Motor neuron (in vitro differentiated cells): Measurements from ENCODE around the gene PHF2. TPM values are rescaled to one million over a fixed set of nuclear protein-coding genes. Genes with fewer than 3 reads are reported as not detected.
A peak's percentile ranks its signal among the peaks of the same experiment; 100 is the strongest.
"Not testable (repeated sequence)": the region's sequence is repeated elsewhere in the genome, so short reads cannot be mapped to it uniquely, and the experiment has no call there.

Experiments
- ATAC-seq, 8 experiments: fragments of 200-7000 bp; cut with Tn5 transposase; replicated peaks in 6 of 8; 2 replicates each; pipeline ENCODE4 v1.8.0; 2021; ENCODE audit warnings: mild to moderate bottlenecking in 8 of 8, moderate library complexity in 8 of 8
- H3K27ac ChIP-seq, 2 donors: fragments of 250-450 bp; sonication (Bioruptor Pico); 2 replicates each; pipeline ENCODE4 v1.9.0; 2021; ENCODE audit warnings: antibody characterized with exemption in 2 of 2, mild to moderate bottlenecking in 2 of 2, moderate library complexity in 1 of 2
- H3K4me1 ChIP-seq, 2 donors: fragments of 250-450 bp; sonication (Bioruptor Pico); replicated peaks in 1 of 2; 2 replicates each; pipeline ENCODE4 v1.6.1; 2021; ENCODE audit warnings: antibody characterized with exemption in 2 of 2, mild to moderate bottlenecking in 2 of 2, moderate library complexity in 1 of 2
- H3K4me3 ChIP-seq, 5 donors: fragments of 250-450 bp; sonication (Bioruptor Pico); 2 replicates each; pipeline ENCODE4 v1.9.0; 2021; ENCODE audit warnings: antibody characterized with exemption in 5 of 5, mild to moderate bottlenecking in 5 of 5, moderate library complexity in 4 of 5
- WGBS, 10 experiments: fragments of 450-650 bp; shearing (Covaris generic); methylation state at CpG; one replicate each; pipeline ENCODE4 v1.0.0; 2022; 5-methylcytosine and 5-hydroxymethylcytosine counted together
- in situ Hi-C, 9 experiments: fragments of 400-800 bp; cut with MboI; loops; one replicate each; pipeline ENCODE4 v1.15.0; 2021; ENCODE audit warnings: low sequenced_read_pairs in 9 of 9, low pct_unique_long_range_greater_than_20kb in 2 of 9; ENCODE audit not compliant: unreplicated experiment in 9 of 9
- total RNA-seq, 8 experiments: library from RNA; unstranded; fragments of 300-600 nt; gene quantifications; 2 replicates each; pipeline versions ENCODE4 v1.2.3 to v1.2.4, GENCODE V29; 2022

PHF2 gene
- total RNA-seq, 8 experiments from 2014 or later, result 11.5 to 29.9 (median 26.6) TPM

- Histone ChIP-seq H3K4me3 (no peak overlapping the region), H3K4me1 (peaks cover 3 to 6% of the 10 kb centered on the region in 2 donors), H3K27ac (no peak overlapping the region)
- in situ Hi-C loops, result no loop called here
- ATAC-seq, result no peak
- 82 to 98% (median 85%) methylated on average over 2 to 8 of the region's 27 CpGs; no CpG with 5 or more reads in 7 of the 10 experiments for WGBS, 10 experiments
Observed at GRCh38 chr9:93665637-93666438, 89.5 kb downstream of the PHF2 start.

- H3K4me1 ChIP-seq, H3K4me3 ChIP-seq, ATAC-seq, H3K27ac ChIP-seq, in situ Hi-C loops: not testable (repeated sequence)
- WGBS, 10 experiments, result 87 to 100% (median 100%) methylated on average over 1 to 3 of the region's 6 CpGs; no CpG with 5 or more reads in 7 of the 10 experiments
Observed at GRCh38 chr9:93666439-93666784, 90.0 kb downstream of the PHF2 start.

DNA sequence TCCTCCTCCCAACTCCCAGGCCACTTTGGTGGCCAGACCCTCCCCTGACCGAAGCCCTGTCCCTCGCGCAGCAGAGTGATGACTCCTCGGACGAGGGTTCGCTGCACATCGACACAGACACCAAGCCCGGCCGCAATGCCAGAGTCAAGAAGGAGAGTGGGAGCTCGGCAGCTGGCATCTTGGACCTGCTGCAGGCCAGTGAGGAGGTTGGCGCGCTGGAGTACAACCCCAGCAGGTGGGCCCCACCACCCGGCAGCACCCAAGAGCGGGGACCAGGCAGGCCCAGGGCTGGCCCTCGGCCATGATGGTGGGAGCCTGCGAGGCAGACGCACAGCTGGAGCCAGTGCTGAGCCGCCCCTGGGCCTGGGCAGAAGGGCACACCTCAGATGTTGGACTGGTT, 90.6 kb downstream of the PHF2 start:
- Histone ChIP-seq H3K4me3 (no peak overlapping the region), H3K4me1 (peaks cover 3 to 6% of the 10 kb centered on the region in 2 donors), H3K27ac (no peak overlapping the region)
- ATAC-seq, result no peak
- in situ Hi-C loops, result no loop called here
- WGBS, 10 experiments, result 90 to 98% (median 94%) methylated on average over 2 to 11 of the region's 18 CpGs; no CpG with 5 or more reads in 7 of the 10 experiments

DNA sequence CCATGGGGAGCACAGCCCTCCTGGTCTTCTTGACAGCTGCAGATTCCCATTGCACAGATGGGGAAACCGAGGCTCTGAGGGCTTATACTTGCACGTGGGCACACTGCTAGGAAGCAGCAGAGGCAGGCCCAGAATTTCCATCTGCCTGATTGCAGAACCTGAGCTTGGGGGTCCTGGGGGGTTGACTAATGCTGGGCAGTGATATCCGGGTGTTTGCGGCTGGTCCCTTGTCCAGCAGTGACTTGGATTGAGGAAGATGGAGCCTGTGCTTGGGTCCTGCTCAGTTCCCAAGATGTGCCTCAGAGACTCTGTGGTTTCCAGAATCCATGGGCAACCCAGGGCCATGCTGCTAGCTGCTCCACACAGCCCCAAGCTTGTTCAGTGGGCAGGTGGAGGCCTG, 91.2 kb downstream of the PHF2 start:
- no peak overlapping the region for H3K27ac ChIP-seq
- ATAC-seq, result no peak
- H3K4me3 ChIP-seq, result no peak overlapping the region
- H3K4me1 ChIP-seq, result peaks cover 3 to 6% of the 10 kb centered on the region in 2 donors
- in situ Hi-C loops, result no loop called here
- WGBS, 10 experiments, result 65 to 100% (median 92%) methylated on average over 2 to 4 of the region's 4 CpGs; no CpG with 5 or more reads in 7 of the 10 experiments

DNA sequence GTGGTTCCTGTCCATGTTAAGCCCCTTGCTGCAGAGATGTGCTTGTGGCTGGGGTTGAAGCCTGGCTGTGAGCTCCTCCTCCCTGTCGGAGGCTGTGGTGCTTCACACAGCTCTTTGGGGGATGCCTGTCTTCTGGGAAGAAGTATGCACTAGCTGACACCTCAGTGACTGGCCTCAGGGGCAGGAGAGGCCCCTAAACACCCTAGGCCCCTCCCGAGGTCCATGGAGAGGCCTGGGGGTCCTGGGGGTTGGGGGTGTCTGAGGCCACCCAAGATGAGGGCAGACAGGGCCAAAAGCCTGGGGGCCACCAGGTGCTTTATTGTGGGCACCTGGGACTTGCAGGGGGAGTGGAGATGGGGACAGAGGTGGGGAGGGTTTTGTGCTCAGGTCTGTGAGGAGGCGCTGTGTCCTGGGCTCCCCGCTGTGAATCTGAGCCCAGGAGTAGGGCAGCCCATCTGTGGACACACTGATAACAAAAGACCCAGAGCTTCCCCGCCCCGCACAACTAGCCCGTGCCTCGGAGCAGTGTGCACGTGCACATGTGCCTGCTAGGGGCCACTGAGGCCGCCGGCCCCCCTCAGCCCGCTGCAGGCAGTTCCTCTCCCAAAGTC, 92.0 kb downstream of the PHF2 start:
- ATAC-seq, result peak in 6 of 8 experiments; percentile 4 to 70 (median 32)
- WGBS, 10 experiments, result 16 to 80% (median 74%) methylated on average over 1 to 8 of the region's 12 CpGs; no CpG with 5 or more reads in 6 of the 10 experiments
- no peak overlapping the region for H3K27ac ChIP-seq
- in situ Hi-C loops, result no loop called here
- H3K4me1 ChIP-seq, result peaks cover 3 to 6% of the 10 kb centered on the region in 2 donors
- H3K4me3 ChIP-seq, result no peak overlapping the region

DNA sequence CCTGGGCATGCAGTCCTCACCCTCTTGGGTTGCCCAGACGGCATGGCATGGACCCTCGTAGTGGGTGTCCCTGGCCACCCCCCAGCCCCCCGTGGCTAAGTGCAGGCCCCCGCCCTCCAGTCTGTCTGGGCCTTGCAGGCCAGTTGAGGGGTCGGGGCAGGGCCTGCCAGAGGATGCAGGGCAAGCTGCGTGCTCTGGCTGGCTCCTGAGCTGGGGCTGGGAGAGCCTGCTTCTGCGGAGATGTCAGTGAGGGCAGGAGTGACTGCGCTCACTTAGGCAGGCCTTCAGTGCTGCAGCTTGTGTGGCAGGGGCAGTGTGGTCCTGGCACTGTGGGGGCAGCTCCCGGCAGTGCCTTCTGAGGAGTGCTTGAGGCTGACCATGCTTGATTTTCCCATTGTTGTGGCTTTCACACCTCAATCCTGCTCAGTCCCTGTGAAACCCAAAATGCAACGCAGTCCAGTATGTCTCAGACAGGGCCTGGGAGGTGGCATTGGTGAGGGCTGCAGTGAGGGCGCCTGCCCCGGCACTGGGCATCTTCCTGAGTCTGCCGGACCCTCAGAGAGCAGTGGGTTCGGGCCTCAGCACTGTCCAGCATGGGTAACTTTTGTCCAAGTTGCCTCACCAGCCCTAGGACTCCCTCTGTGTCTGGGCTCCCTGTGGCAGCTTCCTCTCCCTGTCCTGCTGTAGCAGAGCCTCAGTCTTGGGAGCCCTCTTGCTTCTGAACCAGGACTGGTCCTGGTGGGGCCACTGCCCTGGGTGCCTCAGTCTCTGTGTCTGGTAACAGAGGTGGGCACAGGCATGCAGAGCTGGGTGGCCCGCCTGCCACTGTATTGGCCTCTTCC, 93.0 kb downstream of the PHF2 start:
- peak in 5 of 8 experiments; percentile 2 to 19 (median 12) for ATAC-seq
- in situ Hi-C loops, result no loop called here
- H3K27ac ChIP-seq, result no peak overlapping the region
- peaks cover 3 to 6% of the 10 kb centered on the region in 2 donors for H3K4me1 ChIP-seq
- 83 to 100% methylated on average over 1 of the region's 15 CpGs; no CpG with 5 or more reads in 8 of the 10 experiments for WGBS, 10 experiments
- no peak overlapping the region for H3K4me3 ChIP-seq

- peaks cover 3 to 6% of the 10 kb centered on the region in 2 donors for H3K4me1 ChIP-seq
- H3K4me3 ChIP-seq, result no peak overlapping the region
- 20% methylated on average over 1 of the region's 3 CpGs; no CpG with 5 or more reads in 9 of the 10 experiments for WGBS, 10 experiments
- ATAC-seq, result peak in 7 of 8 experiments; percentile 3 to 33 (median 14)
- no peak overlapping the region for H3K27ac ChIP-seq
- in situ Hi-C loops, result no loop called here
Observed at GRCh38 chr9:93669958-93670207, 93.5 kb downstream of the PHF2 start.

DNA sequence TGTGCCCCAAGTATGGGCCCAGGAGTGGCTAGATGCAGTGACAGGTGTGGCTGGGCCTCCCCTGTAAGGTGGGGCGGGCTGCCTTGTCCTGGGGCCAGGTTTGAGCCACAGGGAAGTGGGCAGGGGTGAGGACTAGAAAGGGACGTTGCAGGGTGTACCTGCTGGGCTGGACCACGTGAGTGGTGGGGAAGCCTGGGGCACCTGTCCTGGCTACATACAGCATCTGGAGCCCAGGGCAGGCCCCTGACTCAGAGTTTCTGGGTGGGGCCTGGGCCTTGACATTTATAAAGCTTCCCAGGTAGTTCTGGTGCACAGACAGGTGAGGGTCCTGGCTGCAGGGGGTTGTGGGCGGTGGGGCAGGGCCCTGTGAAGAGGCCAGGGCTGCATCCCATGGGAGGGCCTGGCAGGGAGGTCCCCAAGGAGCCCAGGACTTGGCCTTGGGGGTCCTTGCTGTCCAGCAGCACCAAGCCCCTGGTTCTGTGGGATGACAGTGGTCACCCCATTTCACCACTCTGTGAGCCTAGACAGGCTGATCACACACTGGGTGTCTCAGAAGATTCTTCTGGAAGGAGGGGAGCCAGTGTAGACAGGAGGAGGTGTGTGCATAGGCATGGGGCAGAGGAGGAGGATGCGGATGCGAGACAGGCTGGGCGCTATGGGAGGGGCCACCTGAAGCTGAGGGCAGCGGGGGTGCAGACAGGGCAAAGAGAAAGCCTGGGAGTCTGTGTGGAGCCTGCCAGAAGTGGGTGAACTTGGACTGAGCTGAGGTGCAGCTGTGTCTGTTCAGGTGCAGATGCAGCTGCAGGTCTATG, 94.0 kb downstream of the PHF2 start:
- H3K4me3 ChIP-seq, result no peak overlapping the region
- no peak overlapping the region for H3K27ac ChIP-seq
- in situ Hi-C loops, result no loop called here
- WGBS, 10 experiments, result 86 to 100% methylated on average over 1 to 3 of the region's 8 CpGs; no CpG with 5 or more reads in 8 of the 10 experiments
- peaks cover 3 to 6% of the 10 kb centered on the region in 2 donors for H3K4me1 ChIP-seq
- ATAC-seq, result peak; percentile 19 to 63 (median 54)

DNA sequence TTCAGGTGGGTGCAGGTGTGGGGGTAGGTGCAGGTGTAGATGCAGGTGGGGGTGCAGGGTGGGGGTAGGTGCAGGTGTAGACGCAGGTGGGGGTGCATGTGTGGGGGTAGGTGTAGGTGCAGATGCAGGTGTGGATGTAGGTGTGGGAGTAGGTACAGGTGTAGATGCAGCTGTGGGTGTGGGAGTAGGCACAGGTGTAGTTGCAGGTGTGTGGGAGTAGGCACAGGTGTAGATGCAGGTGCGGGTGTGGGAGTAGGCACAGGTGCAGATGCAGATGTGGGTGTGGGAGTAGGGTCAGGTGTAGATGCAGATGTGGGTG, 94.6 kb downstream of the PHF2 start:
- H3K4me1 ChIP-seq, result peaks cover 3 to 6% of the 10 kb centered on the region in 2 donors
- H3K4me3 ChIP-seq, result no peak overlapping the region
- in situ Hi-C loops, result no loop called here
- no CpG with 5 or more reads among the region's 2 CpGs for WGBS, 10 experiments
- no peak for ATAC-seq
- no peak overlapping the region for H3K27ac ChIP-seq

DNA sequence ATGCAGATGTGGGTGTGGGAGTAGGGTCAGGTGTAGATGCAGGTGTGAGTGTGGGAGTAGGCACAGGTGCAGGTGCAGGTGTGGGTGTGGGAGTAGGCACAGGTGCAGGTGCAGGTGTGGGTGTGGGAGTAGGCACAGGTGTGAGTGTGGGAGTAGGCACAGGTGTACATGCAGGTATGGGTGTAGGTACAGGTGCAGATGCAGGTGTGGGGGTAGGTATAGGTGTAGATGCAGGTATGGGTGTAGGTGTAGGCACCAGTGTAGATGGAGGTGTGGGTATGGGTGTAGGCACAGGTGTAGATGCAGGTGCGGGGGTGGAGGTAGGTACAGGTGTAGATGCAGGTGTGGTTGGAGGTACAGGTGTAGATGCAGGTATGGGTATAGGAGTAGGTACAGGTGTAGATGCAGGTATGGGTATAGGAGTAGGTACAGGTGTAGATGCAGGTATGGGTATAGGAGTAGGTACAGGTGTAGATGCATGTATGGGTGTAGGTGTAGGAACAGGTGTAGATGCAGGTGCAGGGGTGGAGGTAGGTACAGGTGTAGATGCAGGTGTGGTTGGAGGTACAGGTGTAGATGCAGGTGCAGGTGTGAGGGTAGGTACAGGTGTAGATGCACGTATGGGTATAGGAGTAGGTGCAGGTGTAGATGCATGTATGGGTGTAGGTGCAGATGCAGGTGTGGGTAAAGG, 96.1 kb downstream of the PHF2 start:
- H3K27ac ChIP-seq, H3K4me3 ChIP-seq, ATAC-seq, H3K4me1 ChIP-seq, in situ Hi-C loops: not testable (repeated sequence)
- 34 to 100% (median 90%) methylated on average over 2 of the region's 2 CpGs; no CpG with 5 or more reads in 7 of the 10 experiments for WGBS, 10 experiments

GRCh38 chr9:93673021-93673838, 96.8 kb downstream of the PHF2 start:
- no peak overlapping the region for H3K27ac ChIP-seq
- no peak overlapping the region for H3K4me3 ChIP-seq
- H3K4me1 ChIP-seq, result peaks cover 2 to 5% of the 10 kb centered on the region in 2 donors
- in situ Hi-C loops, result no loop called here
- peak in 7 of 8 experiments; percentile 13 to 43 (median 30) for ATAC-seq
- 40 to 100% (median 97%) methylated on average over 1 to 10 of the region's 16 CpGs; no CpG with 5 or more reads in 2 of the 10 experiments for WGBS, 10 experiments
